Smooth muscle cell (in vitro differentiated cells): ENCODE data around the gene EIF1AX. TPM values are rescaled to one million over a fixed set of nuclear protein-coding genes. Genes with fewer than 3 reads are reported as not detected.

Experiments
- DNase-seq: peaks from one replicate; lab custom pipeline; 2025; ENCODE audit not compliant: unreplicated experiment; lab: John Stamatoyannopoulos, UW
- H2AFZ ChIP-seq: fragments of 200-600 bp; sonication (generic); 2 replicates; pipeline ENCODE4 v1.6.0; 2016; ENCODE audit warnings: antibody characterized with exemption, low read depth, mild to moderate bottlenecking
- H3F3A ChIP-seq: fragments of 200-600 bp; sonication (generic); 2 replicates; pipeline ENCODE4 v1.6.0; 2017; ENCODE audit warnings: antibody characterized with exemption, low read depth
- H3K27ac ChIP-seq: fragments of 200-600 bp; sonication (generic); 2 replicates; pipeline ENCODE4 v1.5.1; 2016; ENCODE audit warnings: low read depth, mild to moderate bottlenecking
- H3K27me3 ChIP-seq: fragments of 200-600 bp; sonication (generic); 2 replicates; pipeline ENCODE4 v1.6.1; 2016; ENCODE audit warnings: low read depth, mild to moderate bottlenecking
- H3K36me3 ChIP-seq: fragments of 200-600 bp; sonication (generic); 2 replicates; pipeline ENCODE4 v1.5.1; 2016; ENCODE audit warnings: low read depth
- H3K4me1 ChIP-seq: fragments of 200-600 bp; sonication (generic); 2 replicates; pipeline ENCODE4 v1.5.1; 2016; ENCODE audit warnings: low read depth
- H3K4me2 ChIP-seq: fragments of 200-600 bp; sonication (generic); 2 replicates; pipeline ENCODE4 v1.6.0; 2016; ENCODE audit warnings: mild to moderate bottlenecking
- H3K4me3 ChIP-seq: fragments of 200-600 bp; sonication (generic); 2 replicates; pipeline ENCODE4 v1.5.1; 2016; ENCODE audit warnings: mild to moderate bottlenecking
- H3K79me2 ChIP-seq: fragments of 200-600 bp; sonication (generic); 2 replicates; pipeline ENCODE4 v1.6.0; 2016; ENCODE audit warnings: low read depth, mild to moderate bottlenecking
- H3K9ac ChIP-seq: fragments of 200-600 bp; sonication (generic); 2 replicates; pipeline ENCODE4 v1.6.0; 2016; ENCODE audit warnings: low read depth
- H3K9me3 ChIP-seq: fragments of 200-600 bp; sonication (generic); replicated peaks from 2 replicates; pipeline ENCODE4 v1.5.1; 2016; ENCODE audit warnings: low read depth
- H4K20me1 ChIP-seq: fragments of 200-600 bp; sonication (generic); 2 replicates; pipeline ENCODE4 v1.6.0; 2016; ENCODE audit warnings: low read depth
- WGBS: methylation state at CpG from one replicate; pipeline ENCODE4 v1.1.7; 2016; ENCODE audit warnings: low lambda C conversion rate; 5-methylcytosine and 5-hydroxymethylcytosine counted together
- polyA plus RNA-seq: library from polyadenylated mRNA; unstranded; fragments of >200 nt; fragmentation: Nextera tagmentation; extraction: Ambion mirVana; gene quantifications from 2 replicates; pipeline ENCODE4 v1.2.1, GENCODE V29; 2016
- total RNA-seq: library from RNA; depleted of rRNA; stranded (reverse); fragments of >200 nt; gene quantifications from 2 replicates; pipeline ENCODE4 v1.2.3, GENCODE V29; 2014
- TF ChIP-seq, protein P1 (sequence below): fragments of 200-600 bp; sonication (generic); IDR thresholded peaks from 2 replicates; pipeline ENCODE4 v1.5.1; 2017; ENCODE audit warnings: borderline replicate concordance, mild to moderate bottlenecking, antibody characterized with exemption; ENCODE audit not compliant: insufficient read depth, poor library complexity, severe bottlenecking

The EIF1AX gene
- total and polyA plus RNA-seq, 2 experiments from 2014 or later: 37.2 to 40.3 TPM

- no peak overlapping the region for H2AFZ ChIP-seq
- H3K9me3 ChIP-seq: no peaks in the 10 kb centered on the region
- H3K27ac ChIP-seq: peak overlapping the region; percentile 88
- H3K36me3 ChIP-seq: peaks cover 3% of the 10 kb centered on the region
- no peaks in the 10 kb centered on the region for H3K27me3 ChIP-seq
- peaks cover 42% of the 10 kb centered on the region for H4K20me1 ChIP-seq
- TF ChIP-seq, protein P1, sequence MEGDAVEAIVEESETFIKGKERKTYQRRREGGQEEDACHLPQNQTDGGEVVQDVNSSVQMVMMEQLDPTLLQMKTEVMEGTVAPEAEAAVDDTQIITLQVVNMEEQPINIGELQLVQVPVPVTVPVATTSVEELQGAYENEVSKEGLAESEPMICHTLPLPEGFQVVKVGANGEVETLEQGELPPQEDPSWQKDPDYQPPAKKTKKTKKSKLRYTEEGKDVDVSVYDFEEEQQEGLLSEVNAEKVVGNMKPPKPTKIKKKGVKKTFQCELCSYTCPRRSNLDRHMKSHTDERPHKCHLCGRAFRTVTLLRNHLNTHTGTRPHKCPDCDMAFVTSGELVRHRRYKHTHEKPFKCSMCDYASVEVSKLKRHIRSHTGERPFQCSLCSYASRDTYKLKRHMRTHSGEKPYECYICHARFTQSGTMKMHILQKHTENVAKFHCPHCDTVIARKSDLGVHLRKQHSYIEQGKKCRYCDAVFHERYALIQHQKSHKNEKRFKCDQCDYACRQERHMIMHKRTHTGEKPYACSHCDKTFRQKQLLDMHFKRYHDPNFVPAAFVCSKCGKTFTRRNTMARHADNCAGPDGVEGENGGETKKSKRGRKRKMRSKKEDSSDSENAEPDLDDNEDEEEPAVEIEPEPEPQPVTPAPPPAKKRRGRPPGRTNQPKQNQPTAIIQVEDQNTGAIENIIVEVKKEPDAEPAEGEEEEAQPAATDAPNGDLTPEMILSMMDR: no peak
- H3F3A ChIP-seq: no peaks in the 10 kb centered on the region
- peak overlapping the region; percentile 83 for H3K4me3 ChIP-seq
- 66% methylated on average over 2 of the region's 2 CpGs for WGBS
- H3K79me2 ChIP-seq: peaks cover 34% of the 10 kb centered on the region
- no peaks in the 10 kb centered on the region for H3K4me1 ChIP-seq
- DNase-seq: no peak
- peak overlapping the region; percentile 24 for H3K9ac ChIP-seq
- peak overlapping the region; percentile 81 for H3K4me2 ChIP-seq
These were observed 1.7 kb downstream of the EIF1AX start for GRCh38 chrX:20139966-20140365.

GRCh38 chrX:20135944-20136343, 5.7 kb downstream of the EIF1AX start:
- H3K79me2 ChIP-seq: peaks cover 29% of the 10 kb centered on the region

DNA sequence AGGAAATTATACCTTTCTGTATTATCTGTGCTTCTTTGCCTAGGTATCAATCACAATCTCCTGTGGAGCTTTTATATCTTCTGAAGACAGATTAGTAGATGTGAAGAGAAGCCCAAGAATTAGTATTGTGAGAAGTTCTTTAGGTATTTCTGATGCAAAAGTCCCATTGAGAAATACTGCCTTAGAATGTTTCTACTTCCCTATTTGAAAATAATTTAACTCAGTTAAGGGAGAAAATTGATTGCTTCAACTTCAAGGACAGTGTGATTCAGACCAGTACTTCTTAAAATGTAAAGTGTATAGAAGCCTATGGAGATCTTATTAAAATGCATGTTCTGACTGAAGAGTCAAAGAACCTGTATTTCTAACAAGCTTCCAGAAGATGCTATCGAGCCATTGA, 9.0 kb downstream of the EIF1AX start:
- H3K4me2 ChIP-seq: no peak overlapping the region
- no peaks in the 10 kb centered on the region for H3F3A ChIP-seq
- H3K27me3 ChIP-seq: no peaks in the 10 kb centered on the region
- TF ChIP-seq, protein P1: no peak
- H3K9ac ChIP-seq: no peak overlapping the region
- WGBS: 56% methylated on average over 1 of the region's 1 CpG
- H3K79me2 ChIP-seq: no peaks in the 10 kb centered on the region
- DNase-seq: no peak
- H3K4me3 ChIP-seq: no peak overlapping the region
- H3K9me3 ChIP-seq: peaks cover 3% of the 10 kb centered on the region
- no peak overlapping the region for H2AFZ ChIP-seq
- H3K4me1 ChIP-seq: no peaks in the 10 kb centered on the region
- H3K36me3 ChIP-seq: peaks cover 7% of the 10 kb centered on the region
- no peak overlapping the region for H3K27ac ChIP-seq
- peaks cover 29% of the 10 kb centered on the region for H4K20me1 ChIP-seq

More at GRCh38 chrX:20135944-20136343, 5.7 kb downstream of the EIF1AX start:
- TF ChIP-seq, protein P1: no peak
- no peak for DNase-seq
- no peaks in the 10 kb centered on the region for H3K27me3 ChIP-seq
- no peak overlapping the region for H3K4me3 ChIP-seq
- H4K20me1 ChIP-seq: peaks cover 50% of the 10 kb centered on the region
- no peaks in the 10 kb centered on the region for H3F3A ChIP-seq
- no peak overlapping the region for H3K9ac ChIP-seq
- no peak overlapping the region for H3K27ac ChIP-seq
- no peaks in the 10 kb centered on the region for H3K4me1 ChIP-seq
- no peak overlapping the region for H2AFZ ChIP-seq
- H3K36me3 ChIP-seq: peaks cover 7% of the 10 kb centered on the region
- no peaks in the 10 kb centered on the region for H3K9me3 ChIP-seq
- no peak overlapping the region for H3K4me2 ChIP-seq
- WGBS: 77% methylated on average over 5 of the region's 5 CpGs

DNA sequence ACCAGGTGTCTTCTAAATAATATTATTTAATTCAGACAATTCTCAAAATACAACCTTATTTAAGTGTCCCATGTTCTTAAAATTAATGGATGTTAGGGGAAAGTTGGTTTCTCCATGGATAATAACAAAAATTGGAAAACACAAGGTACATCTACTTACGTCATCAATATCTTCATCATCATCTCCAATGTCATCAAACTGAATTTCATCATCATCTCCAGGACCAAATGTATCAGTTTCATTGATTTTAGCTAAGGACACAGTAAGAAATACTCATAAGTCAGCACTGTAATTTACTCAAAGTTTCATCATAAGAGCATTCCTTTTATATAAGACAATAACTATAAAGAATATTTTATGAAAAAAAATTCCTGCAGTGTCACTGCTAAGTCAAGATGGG, 11.3 kb downstream of the EIF1AX start:
- H3K9ac ChIP-seq: no peak overlapping the region
- TF ChIP-seq, protein P1: no peak
- H3K36me3 ChIP-seq: peaks cover 4% of the 10 kb centered on the region
- no peaks in the 10 kb centered on the region for H3F3A ChIP-seq
- 93% methylated on average over 1 of the region's 1 CpG for WGBS
- H3K79me2 ChIP-seq: no peaks in the 10 kb centered on the region
- H2AFZ ChIP-seq: no peak overlapping the region
- H3K27me3 ChIP-seq: no peaks in the 10 kb centered on the region
- H3K4me2 ChIP-seq: no peak overlapping the region
- no peak overlapping the region for H3K4me3 ChIP-seq
- H3K9me3 ChIP-seq: peaks cover 3% of the 10 kb centered on the region
- H3K27ac ChIP-seq: no peak overlapping the region
- no peaks in the 10 kb centered on the region for H3K4me1 ChIP-seq
- DNase-seq: no peak
- peaks cover 12% of the 10 kb centered on the region for H4K20me1 ChIP-seq
